VCaP (cell line): ENCODE results near the gene KCTD16.

Experiments
- H3K27ac ChIP-seq: fragments of 450-650 bp; 2 replicates; pipeline ENCODE4 v1.5.1; 2017
- TF ChIP-seq, protein P1 (sequence below): fragments of 450-650 bp; conservative IDR thresholded peaks from 2 replicates; pipeline ENCODE4 v1.5.1; 2017; ENCODE audit warnings: mild to moderate bottlenecking, moderate library complexity

KCTD16 gene

DNA sequence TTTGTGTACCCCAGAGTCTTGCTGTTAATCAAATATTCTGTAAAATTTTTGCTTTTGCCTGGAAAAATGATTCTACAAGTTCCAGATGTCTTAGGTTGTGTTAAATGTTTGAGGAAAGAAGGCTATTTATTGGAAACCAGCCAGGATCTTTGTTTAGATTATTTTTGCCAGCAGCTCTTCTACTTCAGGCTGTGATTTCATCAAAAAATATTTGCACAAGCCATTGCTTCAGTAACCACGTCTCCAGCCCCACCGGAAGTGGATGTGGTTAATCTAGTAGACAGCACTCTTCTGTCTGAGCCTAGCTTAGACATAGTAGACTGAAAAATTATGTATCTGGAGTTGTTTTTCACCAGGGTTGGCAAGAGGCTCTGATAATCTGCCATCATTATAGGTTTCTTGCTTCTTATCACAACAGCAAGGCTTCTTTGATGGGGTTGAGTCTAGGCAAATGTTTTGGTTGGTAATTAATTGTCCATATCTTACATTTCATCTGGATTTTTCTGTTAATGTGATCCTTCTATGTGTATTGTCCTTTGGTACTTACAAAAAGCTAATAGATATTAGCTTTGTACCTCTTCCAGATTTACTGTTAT lies 17.1 kb downstream of the KCTD16 start:
- TF ChIP-seq, protein P1, sequence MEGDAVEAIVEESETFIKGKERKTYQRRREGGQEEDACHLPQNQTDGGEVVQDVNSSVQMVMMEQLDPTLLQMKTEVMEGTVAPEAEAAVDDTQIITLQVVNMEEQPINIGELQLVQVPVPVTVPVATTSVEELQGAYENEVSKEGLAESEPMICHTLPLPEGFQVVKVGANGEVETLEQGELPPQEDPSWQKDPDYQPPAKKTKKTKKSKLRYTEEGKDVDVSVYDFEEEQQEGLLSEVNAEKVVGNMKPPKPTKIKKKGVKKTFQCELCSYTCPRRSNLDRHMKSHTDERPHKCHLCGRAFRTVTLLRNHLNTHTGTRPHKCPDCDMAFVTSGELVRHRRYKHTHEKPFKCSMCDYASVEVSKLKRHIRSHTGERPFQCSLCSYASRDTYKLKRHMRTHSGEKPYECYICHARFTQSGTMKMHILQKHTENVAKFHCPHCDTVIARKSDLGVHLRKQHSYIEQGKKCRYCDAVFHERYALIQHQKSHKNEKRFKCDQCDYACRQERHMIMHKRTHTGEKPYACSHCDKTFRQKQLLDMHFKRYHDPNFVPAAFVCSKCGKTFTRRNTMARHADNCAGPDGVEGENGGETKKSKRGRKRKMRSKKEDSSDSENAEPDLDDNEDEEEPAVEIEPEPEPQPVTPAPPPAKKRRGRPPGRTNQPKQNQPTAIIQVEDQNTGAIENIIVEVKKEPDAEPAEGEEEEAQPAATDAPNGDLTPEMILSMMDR = no peak
- H3K27ac ChIP-seq = peak overlapping the region; percentile 63

DNA sequence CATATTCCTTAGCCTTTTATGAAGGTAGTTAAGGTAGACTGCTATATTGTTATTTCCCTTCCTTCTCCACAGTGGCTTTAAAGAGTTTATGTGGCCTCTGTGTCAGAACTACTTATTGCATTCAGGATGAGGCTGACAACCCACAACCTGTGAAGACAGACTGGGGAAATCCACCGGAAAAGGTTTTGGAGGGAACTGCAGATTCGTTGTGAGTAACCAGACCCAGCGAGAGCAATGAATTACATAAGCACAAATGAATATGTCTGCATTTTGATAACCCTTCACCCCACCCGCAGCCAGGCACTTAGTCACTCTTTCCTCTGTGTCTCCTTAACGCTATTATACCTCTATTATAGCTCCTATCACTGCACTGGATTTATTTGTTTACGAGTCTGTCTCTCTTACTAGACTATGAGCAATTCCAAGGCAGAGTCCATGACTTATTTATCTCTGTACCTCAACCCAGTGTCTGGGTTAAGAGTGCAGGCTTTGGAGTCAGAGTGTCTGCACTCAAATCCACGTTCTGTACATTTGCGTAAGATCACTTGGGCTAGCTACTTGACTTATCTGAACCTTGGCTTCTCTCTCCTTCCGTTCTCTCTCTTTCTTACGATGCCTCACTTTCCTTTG lies 19.2 kb downstream of the KCTD16 start:
- TF ChIP-seq, protein P1 = no peak
- no peak overlapping the region for H3K27ac ChIP-seq

DNA sequence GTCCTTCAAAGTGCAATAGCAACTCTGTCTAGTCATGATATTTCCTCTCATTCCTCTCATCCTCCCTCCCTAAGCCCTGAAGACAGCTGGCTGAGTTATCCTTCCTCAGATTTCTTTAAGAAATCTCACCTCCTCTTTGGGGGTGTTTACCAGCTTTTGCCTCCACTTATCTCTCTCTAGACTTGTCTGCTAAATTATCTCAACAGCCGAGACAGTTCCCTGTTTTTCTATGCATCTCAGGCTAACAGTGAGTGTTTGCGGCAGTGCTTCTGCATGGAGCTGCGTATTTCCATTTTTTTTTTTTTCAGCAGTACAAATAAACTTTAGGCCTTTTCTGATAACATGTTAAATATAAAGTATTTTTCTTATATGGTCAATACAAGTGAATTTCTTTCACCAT lies 20.9 kb downstream of the KCTD16 start:
- TF ChIP-seq, protein P1 = no peak
- H3K27ac ChIP-seq = no peak overlapping the region

DNA sequence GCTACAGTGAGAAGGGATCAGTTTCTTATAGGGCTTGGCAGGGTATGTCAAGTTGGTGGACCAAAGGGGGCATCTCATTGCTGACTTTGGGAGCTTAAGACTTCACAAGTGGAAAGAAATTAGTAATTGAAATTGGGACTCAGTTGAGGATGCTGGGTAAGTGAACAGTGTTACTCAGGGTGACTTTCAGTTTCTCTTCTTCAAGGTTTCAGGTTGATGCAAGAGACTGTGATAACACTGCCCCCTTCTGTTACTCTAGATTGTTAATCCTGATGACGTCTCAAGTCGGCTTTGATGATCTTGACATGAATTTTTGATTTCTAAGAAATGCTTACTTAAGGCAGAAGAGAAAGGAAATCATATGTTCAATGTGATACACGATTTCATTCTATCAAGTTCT lies 21.3 kb downstream of the KCTD16 start:
- H3K27ac ChIP-seq = no peak overlapping the region
- TF ChIP-seq, protein P1 = peak; percentile 62

DNA sequence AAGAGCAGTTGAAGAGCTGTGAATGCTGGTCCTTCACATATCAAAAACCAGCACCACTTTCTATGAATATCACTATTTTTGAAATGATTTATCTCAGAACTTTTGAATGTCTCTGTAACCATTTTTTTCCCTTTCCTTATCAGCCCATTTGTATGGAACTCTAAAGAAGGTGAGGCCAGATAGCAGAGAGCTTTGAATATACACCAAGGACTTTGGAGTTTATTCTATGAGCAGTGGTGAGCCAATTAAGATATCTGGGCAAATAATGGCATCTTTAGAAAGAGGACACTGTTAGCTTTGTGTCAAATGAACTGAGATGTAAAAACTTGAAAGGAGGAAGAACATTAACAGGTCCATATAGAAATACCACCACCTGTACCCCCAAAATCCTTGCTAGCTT lies 22.0 kb downstream of the KCTD16 start:
- TF ChIP-seq, protein P1 = no peak
- H3K27ac ChIP-seq = no peak overlapping the region

DNA sequence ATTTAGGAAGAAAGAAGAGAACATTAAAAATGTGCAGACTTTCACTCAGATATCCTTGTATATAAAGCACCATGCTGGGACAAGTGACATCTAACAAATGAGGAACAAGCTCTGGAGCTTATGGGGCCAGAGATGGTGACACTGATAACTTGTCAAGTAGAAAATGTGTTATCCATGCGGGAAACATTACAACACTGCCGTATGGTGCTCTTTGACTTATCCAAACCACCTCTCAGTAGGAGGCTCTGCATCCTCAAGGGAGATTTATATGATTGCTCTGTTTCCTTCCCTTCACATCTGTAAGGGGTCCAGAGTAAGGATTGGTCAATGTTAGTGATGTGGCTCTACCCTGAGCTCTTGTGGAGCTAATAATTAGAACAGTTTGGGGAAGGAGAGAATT lies 23.5 kb downstream of the KCTD16 start:
- TF ChIP-seq, protein P1 = no peak

DNA sequence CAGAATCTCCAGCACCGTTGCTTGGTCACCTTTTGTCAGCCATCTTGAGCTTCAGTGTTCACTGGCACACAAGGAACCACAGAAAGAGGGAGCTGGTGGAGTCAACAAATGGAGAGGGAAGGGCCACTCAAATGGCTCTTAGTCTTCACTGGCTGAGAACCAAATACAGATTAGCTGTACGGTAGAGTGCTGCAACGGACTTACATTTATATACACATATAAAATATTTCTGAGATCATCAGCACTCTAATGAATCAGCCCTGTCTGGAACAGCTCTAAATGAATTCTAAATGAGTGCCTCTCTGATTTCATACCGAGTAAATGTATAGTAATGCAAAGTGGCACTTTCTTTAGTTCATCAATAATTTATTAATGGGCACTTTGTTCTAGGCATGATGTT lies 24.8 kb downstream of the KCTD16 start:
- TF ChIP-seq, protein P1 = no peak
- no peak overlapping the region for H3K27ac ChIP-seq

More for the DNA sequence above, 23.5 kb downstream of the KCTD16 start:
- H3K27ac ChIP-seq = no peak overlapping the region
